Right ventricle myocardium inferior (tissue), 1 donor: ENCODE measurements around the gene NSD1. TPM values are rescaled to one million over a fixed set of nuclear protein-coding genes. Genes with fewer than 3 reads are reported as not detected.

ENCODE experiments used
- ATAC-seq: fragments of 200-7000 bp; cut with Tn5 transposase; one replicate; pipeline ENCODE4 v1.9.1; 2020; ENCODE audit warnings: mild to moderate bottlenecking, moderate library complexity
- DNase-seq: peaks from one replicate; pipeline ENCODE4 v3.0.0; 2021; ENCODE audit errors: missing footprints
- intact Hi-C: fragments of 100-400 bp; cut with DNase I; formaldehyde crosslinking; loops from one replicate; pipeline ENCODE4 v1.11.0; 2022
- total RNA-seq: library from RNA; stranded (reverse); fragmentation: NEBNext Ultra II Directional; extraction: Animal tissue kit (Norgen Biotek cat#: 25700); gene quantifications from one replicate; pipeline ENCODE4 v1.2.1, GENCODE V29; 2021
- donor health status: DM: no; HTN: yes; CAD: no; lungs with severe emphysema.

Gene NSD1
- total RNA-seq, 1 donor from 2014 or later: 36.1 TPM

DNA sequence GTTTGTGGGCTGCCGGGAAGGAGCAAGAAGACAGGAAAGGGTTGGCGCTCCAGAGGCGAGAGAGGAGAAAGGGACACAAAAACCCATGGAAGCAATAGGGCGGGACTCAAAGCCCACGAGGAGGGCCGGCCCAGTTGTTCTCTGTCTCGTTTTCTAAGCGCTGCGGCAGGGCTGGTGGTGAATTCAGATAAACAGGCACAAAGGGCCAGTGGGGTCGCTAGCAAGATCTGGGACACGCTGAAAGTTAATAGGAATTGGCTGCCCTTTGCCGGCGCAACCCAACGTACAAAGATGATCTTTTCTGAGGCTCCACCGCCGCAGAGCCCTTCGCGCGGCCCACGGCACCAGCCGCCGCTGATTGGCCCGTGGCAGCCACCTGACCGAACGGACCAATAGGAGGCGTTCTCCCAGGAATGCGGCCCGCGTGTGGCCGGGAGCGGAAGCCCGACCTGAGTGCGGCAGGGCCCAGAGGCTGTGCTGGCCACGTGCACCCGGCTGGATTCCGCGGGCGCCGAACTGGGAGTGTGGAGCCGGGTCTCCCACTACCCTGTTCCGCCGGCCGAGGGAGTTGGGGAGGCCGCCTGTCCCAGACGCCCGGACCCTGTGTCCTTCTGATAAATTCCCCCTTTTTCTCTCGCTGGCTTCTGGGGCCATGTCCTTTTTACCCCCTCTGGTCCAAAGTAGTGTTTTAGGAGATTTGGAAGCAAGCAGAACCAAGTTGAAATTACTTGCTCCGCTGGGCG, 16.8 kb upstream of the NSD1 start:
- intact Hi-C loops: loop anchor here (10.0 kb wide), 1 partner anchor 268 kb away; the partner anchor contains the start of gene SLC34A1
- ATAC-seq (peak; percentile 97), DNase-seq (peak; percentile 94)

DNA sequence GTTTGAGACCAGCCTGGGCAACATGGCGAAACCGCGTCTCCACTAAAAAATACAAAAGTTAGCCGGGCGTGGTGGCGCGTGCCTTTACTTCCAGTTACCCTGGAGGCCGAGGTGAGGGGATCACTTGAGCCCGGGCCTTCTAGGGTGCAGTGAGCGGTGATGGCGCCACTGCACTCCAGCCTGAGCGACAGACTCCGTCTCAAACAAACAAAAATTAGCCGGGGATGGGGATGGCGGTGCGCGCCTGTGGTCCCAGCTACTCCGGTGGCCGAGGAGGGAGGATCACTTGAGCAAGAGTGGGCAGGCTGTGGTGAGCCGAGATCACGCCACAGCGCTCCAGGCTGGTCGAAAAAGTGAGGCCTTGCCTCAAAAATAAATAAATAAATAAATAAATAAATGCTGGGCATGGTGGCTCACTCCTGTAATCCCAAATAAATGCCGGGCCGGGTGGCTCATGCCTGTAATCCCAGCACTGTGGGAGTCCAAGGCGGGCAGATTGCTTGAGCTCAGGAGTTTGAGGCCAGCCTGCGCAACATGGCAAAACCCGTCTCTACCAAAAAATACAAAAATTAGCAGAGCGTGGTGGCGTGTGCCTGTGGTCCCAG, 16.0 kb upstream of the NSD1 start:
- intact Hi-C loops: loop anchor here (10.0 kb wide), 1 partner anchor 267 kb away; the partner anchor contains the start of gene SLC34A1
- no peak for ATAC-seq
- no peak for DNase-seq

DNA sequence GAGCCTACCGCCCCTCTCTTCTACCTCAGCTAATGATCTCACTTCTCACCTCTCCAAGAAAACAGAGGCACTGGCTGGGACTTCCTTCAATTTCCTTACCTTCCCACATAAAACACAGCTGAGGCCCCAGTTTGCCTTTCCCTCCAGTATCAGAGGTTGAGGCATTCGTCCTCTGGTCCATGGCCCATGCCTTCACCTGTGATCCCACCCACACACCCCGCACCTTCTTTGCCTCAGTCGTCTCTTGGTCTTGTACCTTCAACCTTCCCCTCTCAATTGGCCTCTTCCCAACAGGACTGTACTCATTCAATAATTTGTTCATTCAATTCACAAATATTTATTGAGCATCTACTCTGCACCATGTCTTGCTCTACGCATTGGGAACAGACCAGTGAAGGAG, 11.0 kb upstream of the NSD1 start:
- ATAC-seq: no peak
- no peak for DNase-seq
- intact Hi-C loops: no loop called here

DNA sequence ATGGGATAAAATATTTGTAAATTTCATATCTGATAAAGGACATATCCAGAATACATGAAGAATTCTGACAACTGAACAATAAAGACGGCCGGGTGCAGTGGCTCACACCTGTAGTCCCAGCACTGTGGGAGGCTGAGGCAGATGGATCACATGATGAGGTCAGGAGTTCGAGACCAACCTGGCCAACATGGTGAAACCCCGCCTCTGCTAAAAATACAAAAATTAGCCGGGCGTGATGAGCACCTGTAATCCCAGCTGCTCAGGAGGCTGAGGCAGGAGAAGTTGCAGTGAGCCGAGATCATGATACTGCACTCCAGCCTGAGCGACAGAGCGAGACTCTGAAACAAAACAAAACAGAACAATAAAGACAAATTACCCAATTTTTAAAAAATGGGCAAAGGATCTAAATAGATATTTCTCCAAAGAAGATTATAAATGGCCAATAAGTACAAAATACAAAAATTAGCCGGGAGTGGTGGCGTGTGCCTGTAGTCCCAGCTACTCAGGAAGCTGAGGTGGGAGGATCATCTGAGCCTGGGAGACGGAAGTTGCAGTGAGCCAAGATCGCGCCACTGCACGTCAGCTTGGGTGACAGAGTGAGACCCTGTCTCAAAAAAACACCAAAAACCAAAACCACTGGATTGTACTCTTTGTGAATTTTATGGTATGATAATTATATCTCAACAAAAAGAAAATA, 9.6 kb upstream of the NSD1 start:
- ATAC-seq (no peak), DNase-seq (no peak)
- intact Hi-C loops: no loop called here

DNA sequence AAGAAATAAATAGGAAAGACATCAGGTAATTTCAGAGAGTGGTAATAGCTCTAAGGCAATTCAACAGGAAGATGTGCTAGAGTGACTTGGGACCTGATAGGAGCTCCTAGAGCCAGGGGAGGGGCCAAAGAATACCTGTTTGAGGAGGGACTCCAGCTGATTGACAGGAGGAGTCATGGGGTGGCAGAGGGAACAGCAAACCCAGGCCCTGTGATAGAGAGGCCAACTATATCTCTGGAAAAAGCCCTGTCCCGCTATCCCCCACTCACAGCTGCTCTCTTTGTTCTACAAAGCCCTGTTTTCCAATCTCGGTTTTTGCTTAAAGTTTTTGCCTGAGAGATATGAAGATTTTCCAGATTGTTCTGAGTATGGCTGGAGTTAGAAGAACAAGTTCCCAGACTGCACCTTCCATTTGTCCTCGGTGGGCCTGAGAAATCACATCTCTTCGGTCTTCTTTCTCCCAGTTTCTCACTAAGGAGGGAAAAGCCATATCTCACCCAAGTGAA, 9.0 kb upstream of the NSD1 start:
- DNase-seq: no peak
- ATAC-seq: no peak
- intact Hi-C loops: no loop called here

DNA sequence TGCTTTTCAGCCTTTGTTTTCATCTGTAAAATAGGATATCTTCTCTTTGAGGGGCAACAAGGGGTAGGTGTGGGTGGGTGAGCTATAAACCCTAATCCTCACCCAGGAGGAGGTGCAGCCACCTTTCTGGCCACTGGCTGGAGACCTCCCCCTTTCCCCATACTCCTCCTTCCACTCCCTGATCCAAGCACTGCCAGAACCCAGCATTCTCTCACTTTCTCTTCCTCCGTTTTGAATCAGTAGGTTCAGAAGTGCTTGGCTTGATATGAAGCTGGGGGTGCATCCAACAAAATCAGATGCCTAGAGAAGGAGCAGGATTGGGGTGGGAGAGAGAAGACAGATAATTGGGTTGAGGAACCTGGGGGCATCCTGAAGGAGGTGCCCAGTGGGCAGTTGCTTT, 6.8 kb upstream of the NSD1 start:
- ATAC-seq (no peak), DNase-seq (no peak)
- intact Hi-C loops: no loop called here

DNA sequence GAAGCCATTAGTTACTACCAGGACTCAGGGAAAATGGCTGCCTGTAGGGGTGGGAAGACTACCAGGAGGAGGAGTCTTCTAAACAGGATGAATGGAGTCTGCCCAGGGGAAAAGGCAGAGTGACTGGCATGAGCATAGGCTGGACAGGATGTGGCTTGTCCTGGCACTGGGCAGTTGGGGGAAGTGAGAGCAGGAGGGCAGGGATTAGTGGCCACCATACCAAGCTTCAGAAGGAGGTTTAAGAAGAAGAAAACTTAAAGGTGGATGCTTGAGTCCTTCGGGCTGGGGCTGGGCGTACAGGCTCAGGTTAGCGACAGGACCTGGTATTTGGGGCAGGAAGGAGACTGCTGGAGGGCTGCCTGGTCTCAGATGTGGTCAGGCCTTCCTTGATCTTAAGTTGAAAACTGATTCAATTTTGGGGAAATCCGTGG, 5.0 kb upstream of the NSD1 start:
- DNase-seq (no peak), ATAC-seq (no peak)
- intact Hi-C loops: no loop called here

DNA sequence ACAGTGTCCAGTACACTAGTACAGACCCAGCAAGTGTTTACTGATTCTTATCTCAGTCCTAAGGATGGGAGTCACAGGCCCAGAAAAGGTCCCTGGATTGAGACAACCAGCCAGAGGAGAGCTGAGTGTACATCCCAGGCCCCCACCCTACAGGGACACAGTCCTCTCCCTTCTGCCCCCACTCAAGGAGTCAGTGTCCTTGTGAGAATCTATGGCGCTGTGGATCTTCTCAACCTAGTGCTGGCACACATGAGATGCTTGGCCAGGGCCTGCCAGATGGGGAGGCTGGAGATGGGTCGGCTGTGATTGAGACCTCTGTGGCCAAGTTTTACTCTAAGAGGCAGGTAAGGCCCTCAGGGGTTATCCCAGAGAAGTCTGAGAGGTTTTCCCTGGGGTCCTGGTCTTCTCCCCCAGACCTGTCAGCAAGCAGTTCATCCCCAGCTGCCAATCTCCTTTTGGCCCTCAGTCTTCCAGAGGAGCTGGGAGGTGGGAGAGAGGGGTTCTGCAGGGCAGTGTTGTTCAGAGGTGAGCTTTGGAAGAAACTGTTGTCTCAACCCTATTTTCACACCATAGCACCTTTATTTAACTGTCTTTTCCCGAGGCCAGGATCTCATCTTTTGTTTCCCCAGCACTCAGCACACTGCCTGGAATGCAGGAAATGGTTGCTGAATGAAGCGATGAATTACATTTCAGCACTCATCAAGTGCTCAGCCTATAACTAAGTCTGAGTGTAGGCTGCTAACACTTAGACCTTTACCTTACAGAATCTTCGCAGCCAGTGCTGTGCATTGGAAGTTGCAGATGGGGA, 3.2 kb upstream of the NSD1 start:
- DNase-seq: no peak
- intact Hi-C loops: no loop called here
- ATAC-seq: no peak

DNA sequence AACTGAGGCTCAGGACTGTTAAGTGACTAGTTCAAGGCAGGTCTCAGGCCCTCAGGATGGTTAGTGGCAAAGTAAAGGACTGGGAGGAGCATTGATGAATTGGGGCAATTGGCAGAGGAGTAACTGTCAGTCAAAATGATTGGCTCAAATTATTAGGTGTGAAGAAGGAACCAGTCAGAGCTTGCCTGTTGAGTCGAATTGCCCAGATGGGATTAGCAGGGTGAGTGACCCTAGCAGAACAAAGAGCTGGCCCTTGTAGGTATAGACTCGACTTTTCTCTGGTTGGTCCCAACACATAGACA, 2.6 kb upstream of the NSD1 start:
- ATAC-seq: no peak
- intact Hi-C loops: no loop called here
- DNase-seq: no peak

DNA sequence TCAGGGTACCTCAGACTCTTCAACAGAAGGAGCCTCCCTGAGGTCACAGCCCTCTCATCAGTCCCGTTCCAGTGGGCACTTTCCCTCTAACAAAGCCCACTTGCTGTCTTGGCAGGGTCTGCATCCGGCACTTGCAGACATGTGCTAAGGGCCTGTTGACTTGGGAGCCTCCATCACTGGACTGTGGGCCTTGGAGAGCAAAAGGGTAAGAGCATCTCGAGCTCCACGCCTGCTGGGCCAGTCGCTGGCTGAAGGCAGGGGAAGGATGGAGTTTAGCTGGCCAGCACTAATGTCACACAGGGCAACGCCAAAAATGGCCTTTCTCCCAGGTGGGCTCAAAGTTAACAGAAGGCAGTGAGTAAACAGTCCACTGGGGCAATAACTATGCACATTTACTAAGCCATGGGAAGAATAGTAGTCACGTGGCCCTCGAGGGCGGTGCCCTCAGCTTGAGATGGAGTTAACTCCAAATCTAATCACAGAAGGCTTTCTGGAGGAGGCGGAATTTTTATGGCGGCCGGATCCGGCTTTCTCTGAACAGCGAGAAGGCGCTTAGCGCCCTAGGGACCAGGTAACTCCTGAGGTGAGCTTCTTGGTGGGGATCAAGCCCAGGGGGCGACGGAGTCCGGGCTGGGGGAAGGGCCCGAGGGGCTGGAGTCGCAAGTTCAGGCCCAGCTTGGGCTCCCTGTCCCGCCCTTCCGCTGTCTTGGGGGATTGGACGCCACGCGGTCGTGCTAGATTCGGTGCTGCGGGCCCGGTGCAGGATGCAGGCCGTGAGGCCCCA, 2.0 kb upstream of the NSD1 start:
- intact Hi-C loops: no loop called here
- DNase-seq (no peak), ATAC-seq (no peak)

DNA sequence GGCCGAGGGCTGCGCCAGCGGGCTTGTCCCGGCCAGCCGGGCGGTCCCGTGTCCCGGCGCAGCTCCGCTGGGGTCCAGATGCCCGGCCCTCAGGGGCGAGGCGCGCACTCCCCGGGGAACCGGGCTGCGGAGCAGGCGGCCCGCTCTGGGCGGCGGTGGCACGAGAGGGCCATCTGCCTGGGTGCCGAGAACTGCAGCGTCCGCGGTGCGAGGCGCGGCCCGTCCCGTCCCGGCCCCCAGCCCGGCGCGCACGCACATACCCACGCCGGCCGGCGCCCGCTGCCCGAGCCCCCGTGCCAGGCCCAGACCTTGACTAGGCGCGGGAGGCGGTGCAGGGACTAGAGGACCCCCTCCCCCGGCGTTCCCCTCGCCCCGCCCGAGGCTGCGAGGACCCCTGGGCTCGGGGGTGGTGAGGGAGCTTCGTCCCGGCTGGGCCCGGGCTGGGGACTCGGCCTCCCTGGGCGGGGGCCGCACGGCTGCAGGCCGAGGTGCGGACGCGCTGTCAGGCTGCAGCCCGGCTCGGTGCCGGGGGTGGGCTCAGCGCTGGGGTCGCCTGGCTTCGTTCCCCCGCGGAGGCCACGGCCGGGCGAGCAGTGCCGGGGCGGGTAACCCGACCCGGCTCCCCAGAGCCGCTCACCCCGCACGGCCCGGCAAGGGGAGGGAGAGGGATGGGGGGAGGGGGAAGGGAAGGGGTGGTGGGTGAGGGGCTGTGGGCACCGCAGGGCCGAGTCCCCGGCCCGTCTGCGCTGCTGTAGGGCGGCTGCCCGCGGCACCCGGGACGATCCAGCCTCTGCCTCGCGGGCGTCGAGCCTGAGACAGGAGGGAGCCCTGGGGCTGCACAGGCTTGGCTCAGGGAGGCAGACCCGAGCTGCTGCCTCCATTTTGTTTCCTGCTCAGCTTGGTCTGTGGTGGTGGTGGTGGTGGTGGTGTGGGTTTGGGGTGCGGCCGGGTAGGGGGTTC, 1.2 kb upstream of the NSD1 start:
- ATAC-seq (peak; percentile 41), DNase-seq (no peak)
- intact Hi-C loops: no loop called here

DNA sequence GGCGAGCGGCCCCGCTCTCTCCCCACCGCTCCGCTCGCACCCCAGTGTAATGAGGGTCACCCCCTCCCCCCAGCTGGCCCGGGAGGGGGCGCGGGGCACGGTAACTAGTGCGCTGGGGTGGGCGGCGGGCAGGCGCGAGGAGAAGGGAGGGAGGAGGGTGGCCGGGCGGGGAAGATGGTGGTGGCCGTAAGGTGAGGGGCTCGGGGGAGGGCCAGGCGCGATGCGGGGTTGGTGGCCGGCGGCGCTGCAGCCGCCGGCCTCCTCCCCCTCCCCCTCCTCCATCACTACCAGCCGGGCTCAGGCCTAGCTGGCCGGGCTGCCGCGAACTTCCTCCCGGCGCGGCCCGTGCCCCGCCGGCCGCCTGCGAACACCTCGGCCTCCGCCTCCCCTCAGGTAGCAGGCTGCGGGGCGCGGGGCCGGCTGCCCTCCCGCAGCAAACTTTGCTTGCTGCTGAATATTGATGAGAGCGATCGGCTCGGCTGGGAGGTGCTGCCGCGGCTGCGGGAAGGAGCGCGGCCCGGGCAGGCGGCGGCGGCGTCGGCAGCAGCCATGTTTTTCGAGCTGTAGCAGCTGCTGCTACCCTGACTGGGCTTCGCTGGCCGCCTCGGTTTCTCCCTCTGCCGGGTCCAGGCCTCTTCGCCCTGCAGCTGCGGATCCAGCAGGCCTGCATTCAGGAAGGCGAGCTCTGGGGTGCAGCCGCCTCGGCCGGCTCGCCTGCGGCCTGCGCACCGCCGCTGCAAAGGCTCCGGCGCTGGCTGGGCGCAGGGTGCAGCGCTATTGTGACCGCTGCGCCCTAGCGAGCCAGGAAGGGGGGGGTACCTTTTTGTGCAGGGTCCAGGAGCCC, 502 bp downstream of the NSD1 start:
- ATAC-seq (peak; percentile 40), DNase-seq (peak; percentile 81)
- intact Hi-C loops: no loop called here

DNA sequence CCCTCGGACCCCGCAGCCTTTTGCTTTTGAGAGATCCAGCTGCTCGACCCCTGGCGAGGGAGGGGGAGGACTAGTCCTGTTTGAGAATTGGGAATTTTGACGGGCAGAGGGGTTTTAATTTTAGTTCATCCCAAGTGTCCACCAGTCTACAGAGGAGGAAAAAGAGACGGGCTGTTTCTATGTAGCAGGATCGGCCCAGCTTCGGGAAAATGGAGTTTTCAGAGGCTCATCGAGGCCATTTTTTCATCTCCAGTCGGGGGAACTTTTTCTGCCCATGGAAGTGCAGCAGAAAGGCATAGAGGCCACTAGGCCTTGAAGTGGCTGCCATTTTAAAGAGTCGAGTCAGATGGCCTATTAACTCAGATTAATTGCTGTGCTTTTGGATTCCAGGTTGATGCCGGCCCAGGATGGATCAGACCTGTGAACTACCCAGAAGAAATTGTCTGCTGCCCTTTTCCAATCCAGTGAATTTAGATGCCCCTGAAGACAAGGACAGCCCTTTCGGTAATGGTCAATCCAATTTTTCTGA, 1.2 kb downstream of the NSD1 start:
- ATAC-seq (no peak), DNase-seq (no peak)
- intact Hi-C loops: no loop called here

DNA sequence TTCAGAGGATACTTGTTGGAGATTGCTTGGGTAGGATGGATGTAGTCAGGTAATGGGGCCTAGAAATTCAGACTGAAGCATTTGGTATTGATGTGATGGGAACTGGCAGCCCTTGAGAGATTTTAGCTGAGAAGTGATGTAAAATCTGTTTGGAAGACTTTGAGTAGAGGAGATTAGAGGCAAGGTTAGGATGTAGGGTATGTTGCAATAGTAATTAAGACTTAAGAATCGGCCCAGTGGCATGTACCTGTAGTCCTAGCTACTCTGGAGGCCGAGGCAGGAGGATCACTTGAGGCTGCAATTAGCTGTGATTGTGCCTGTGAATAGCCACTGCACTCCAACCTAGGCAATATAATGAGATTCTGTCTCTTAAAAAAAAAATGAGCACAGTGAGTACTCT, 6.7 kb downstream of the NSD1 start:
- DNase-seq: no peak
- intact Hi-C loops: no loop called here
- ATAC-seq: no peak

DNA sequence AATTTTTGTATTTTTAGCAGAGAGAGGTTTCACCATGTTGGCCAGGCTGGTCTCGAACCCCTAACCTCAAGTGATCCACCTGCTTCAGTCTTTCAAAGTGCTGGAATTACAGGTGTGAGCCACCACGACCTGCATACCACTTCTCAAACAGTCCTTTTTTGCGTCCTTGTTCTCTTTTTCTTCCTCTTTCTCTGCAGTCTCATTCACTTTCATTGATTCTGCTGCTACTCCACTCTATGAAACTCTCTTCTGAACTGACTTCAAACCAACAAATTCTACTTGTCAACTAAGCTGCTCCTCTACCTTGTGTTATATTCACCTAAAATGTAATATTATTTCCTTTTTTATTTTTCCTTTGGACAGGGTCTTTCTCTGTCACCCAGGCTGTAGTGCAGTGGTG, 7.9 kb downstream of the NSD1 start:
- no peak for DNase-seq
- no peak for ATAC-seq
- intact Hi-C loops: no loop called here

DNA sequence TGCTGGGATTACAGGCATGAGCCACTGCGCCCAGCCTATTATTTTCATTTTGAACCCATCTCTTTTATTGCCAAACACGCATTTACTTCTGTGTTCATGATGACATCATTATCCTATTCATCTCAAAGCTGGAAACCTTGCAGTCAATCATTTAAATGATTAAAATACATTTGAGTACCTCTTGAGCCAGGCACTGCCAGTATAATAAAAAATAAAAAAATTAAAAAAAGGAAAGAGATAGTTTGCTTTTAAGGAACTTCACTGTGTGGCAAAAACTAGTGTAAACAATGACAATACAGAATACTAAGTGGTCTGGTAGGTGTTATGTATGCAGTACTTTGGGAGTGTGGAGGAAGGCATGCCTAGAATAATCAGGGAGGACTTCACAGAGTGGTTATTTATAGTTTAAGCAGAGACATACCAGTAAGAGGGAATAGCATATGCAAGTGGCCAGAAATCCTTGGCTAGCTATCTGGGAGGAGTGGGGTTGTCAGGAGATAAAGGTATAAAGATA, 8.6 kb downstream of the NSD1 start:
- peak; percentile 79 for ATAC-seq
- intact Hi-C loops: no loop called here
- DNase-seq: no peak
